Measurements from ENCODE around the gene SSC5D.

DNA sequence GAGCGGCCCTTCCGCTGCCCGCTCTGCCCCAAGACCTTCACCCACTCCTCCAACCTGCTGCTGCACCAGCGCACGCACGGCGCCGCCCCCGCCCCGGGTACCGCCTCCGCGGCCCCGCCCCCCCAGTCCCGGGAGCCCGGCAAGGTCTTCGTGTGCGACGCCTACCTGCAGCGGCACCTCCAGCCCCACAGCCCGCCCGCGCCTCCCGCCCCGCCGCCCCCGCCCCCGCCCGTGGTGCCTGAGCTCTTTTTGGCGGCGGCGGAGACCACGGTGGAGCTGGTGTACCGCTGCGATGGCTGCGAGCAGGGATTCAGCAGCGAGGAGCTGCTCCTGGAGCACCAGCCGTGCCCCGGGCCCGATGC is 6.5 kb upstream of the SSC5D start:
- TF ChIP-seq POLR2A (IDR thresholded peaks at IDR 0.05) (no peak), POLR2AphosphoS5 (IDR thresholded peaks at IDR 0.05; ENCODE audit: insufficient read depth in 1 of 2, low read depth in 1 of 2) (no peak)
- TF ChIP-seq, protein P1, sequence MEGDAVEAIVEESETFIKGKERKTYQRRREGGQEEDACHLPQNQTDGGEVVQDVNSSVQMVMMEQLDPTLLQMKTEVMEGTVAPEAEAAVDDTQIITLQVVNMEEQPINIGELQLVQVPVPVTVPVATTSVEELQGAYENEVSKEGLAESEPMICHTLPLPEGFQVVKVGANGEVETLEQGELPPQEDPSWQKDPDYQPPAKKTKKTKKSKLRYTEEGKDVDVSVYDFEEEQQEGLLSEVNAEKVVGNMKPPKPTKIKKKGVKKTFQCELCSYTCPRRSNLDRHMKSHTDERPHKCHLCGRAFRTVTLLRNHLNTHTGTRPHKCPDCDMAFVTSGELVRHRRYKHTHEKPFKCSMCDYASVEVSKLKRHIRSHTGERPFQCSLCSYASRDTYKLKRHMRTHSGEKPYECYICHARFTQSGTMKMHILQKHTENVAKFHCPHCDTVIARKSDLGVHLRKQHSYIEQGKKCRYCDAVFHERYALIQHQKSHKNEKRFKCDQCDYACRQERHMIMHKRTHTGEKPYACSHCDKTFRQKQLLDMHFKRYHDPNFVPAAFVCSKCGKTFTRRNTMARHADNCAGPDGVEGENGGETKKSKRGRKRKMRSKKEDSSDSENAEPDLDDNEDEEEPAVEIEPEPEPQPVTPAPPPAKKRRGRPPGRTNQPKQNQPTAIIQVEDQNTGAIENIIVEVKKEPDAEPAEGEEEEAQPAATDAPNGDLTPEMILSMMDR (IDR thresholded peaks at IDR 0.05) = no peak

All from vagina (tissue), 2 donors.